Measurements from ENCODE around the gene HELZ.

Gene HELZ

GRCh38 chr17:67024736-67025135 lies 220.3 kb downstream of the HELZ start:
- no peak for TF ChIP-seq ZNF223 (tag by site-specific recombination; IDR thresholded peaks at IDR 0.05)
- no peak for TF ChIP-seq ZNF18 (tag by site-specific recombination; IDR thresholded peaks at IDR 0.05)
- no peak for TF ChIP-seq ATF2 (tag by site-specific recombination; IDR thresholded peaks at IDR 0.05; ENCODE audit: low read depth)
- TF ChIP-seq OVOL3 (tag by site-specific recombination; IDR thresholded peaks at IDR 0.05): no peak
- TF ChIP-seq ZNF514 (tag by site-specific recombination; IDR thresholded peaks at IDR 0.05): no peak
- H3K4me3 ChIP-seq (ENCODE audit: low read depth, low read length): no peak overlapping the region
- no peaks in the 10 kb centered on the region for H3K36me3 ChIP-seq (ENCODE audit: control insufficient read depth in 2 of 2, insufficient read depth in 1 of 2, low read length in 2 of 2)
- POLR2A ChIA-PET: no interaction called here
- CTCF ChIA-PET: no interaction called here
- no peaks in the 10 kb centered on the region for H3K9me3 ChIP-seq (ENCODE audit: control insufficient read depth, insufficient read depth, low read depth, low read length)
- H3K27ac ChIP-seq (ENCODE audit: extremely low read depth, low read depth, low read length): no peak overlapping the region
- H3K4me1 ChIP-seq (ENCODE audit: control insufficient read depth, insufficient read depth, low read length): no peaks in the 10 kb centered on the region

- POLR2A ChIA-PET: no interaction called here
- H3K27ac ChIP-seq (ENCODE audit: extremely low read depth, low read depth, low read length): no peak overlapping the region
- no peak overlapping the region for H3K4me3 ChIP-seq (ENCODE audit: low read depth, low read length)
- no peaks in the 10 kb centered on the region for H3K4me1 ChIP-seq (ENCODE audit: control insufficient read depth, insufficient read depth, low read length)
- no peaks in the 10 kb centered on the region for H3K9me3 ChIP-seq (ENCODE audit: control insufficient read depth, insufficient read depth, low read depth, low read length)
- H3K36me3 ChIP-seq (ENCODE audit: control insufficient read depth in 2 of 2, insufficient read depth in 1 of 2, low read length in 2 of 2): no peaks in the 10 kb centered on the region
- TF ChIP-seq ZNF132 (tag by site-specific recombination; IDR thresholded peaks at IDR 0.05; ENCODE audit: borderline replicate concordance) (no peak), ZNF362 (tag by site-specific recombination; IDR thresholded peaks at IDR 0.05) (no peak), ZFP41 (tag by site-specific recombination; IDR thresholded peaks at IDR 0.05; ENCODE audit: borderline replicate concordance) (no peak), ZNF530 (tag by site-specific recombination; IDR thresholded peaks at IDR 0.05; ENCODE audit: low read depth) (no peak), ZNF621 (tag by site-specific recombination; IDR thresholded peaks at IDR 0.05) (no peak), MEIS1 (CRISPR knock-in tag; IDR thresholded peaks at IDR 0.05; ENCODE audit: borderline replicate concordance) (no peak)
- CTCF ChIA-PET: interaction anchor here (0.6 to 0.8 kb wide), 2 partner anchors 19 to 294 kb away, joined by 3 to 4 read pairs; no protein-coding TSS in a partner anchor
Observed at GRCh38 chr17:67022451-67022810, 222.6 kb downstream of the HELZ start.

- ChIA-PET POLR2A (no interaction called here), CTCF (interaction anchor here (0.6 to 0.8 kb wide), 3 partner anchors 18 to 294 kb away, joined by 3 to 4 read pairs (median 4); no protein-coding TSS in a partner anchor)
- no peak overlapping the region for H3K4me3 ChIP-seq (ENCODE audit: low read depth, low read length)
- H3K27ac ChIP-seq (ENCODE audit: extremely low read depth, low read depth, low read length): no peak overlapping the region
- H3K36me3 ChIP-seq (ENCODE audit: control insufficient read depth in 2 of 2, insufficient read depth in 1 of 2, low read length in 2 of 2): no peaks in the 10 kb centered on the region
- H3K4me1 ChIP-seq (ENCODE audit: control insufficient read depth, insufficient read depth, low read length): no peaks in the 10 kb centered on the region
- no peaks in the 10 kb centered on the region for H3K9me3 ChIP-seq (ENCODE audit: control insufficient read depth, insufficient read depth, low read depth, low read length)
- TF ChIP-seq KLF8 (tag by site-specific recombination; IDR thresholded peaks at IDR 0.05) (no peak), HOXD13 (CRISPR knock-in tag; IDR thresholded peaks at IDR 0.05; ENCODE audit: borderline replicate concordance) (no peak), ZBTB49 (tag by site-specific recombination; IDR thresholded peaks at IDR 0.05; ENCODE audit: low read depth) (no peak), ZNF843 (tag by site-specific recombination; IDR thresholded peaks at IDR 0.05) (no peak), ZNF404 (tag by site-specific recombination; IDR thresholded peaks at IDR 0.05) (no peak), ZNF398 (tag by site-specific recombination; IDR thresholded peaks at IDR 0.05) (no peak), ZNF280D (tag by site-specific recombination; IDR thresholded peaks at IDR 0.05) (no peak)
Observed at GRCh38 chr17:67021743-67022450, 223.1 kb downstream of the HELZ start.
